Mesendoderm (in vitro differentiated cells): ENCODE results near the gene FBXL17.

Experiments
- DNase-seq: peaks from one replicate; pipeline ENCODE4 v3.0.0; 2013
- H2AK5ac ChIP-seq: 2 replicates; pipeline ENCODE4 v1.6.1; 2013; ENCODE audit warnings: low read length, inconsistent platforms
- H2BK120ac ChIP-seq: 2 replicates; pipeline ENCODE4 v1.6.1; 2013; ENCODE audit warnings: low read depth, mild to moderate bottlenecking, low read length, moderate library complexity, mixed read lengths
- H2BK15ac ChIP-seq: replicated peaks from 2 replicates; pipeline ENCODE4 v1.6.1; 2013; ENCODE audit warnings: low read depth, mild to moderate bottlenecking, moderate library complexity
- H2BK5ac ChIP-seq: 2 replicates; pipeline ENCODE4 v1.6.1; 2013; ENCODE audit warnings: low read length, inconsistent platforms
- H3K18ac ChIP-seq: 2 replicates; pipeline ENCODE4 v1.6.1; 2013; ENCODE audit warnings: mild to moderate bottlenecking, low read length, mixed read lengths
- H3K23ac ChIP-seq: one replicate; pipeline ENCODE4 v1.6.1; 2013; ENCODE audit warnings: low read length
- H3K27ac ChIP-seq: 2 replicates; pipeline ENCODE4 v1.5.1; 2013; ENCODE audit warnings: low read depth, mild to moderate bottlenecking, inconsistent platforms, low read length, moderate library complexity
- H3K27me3 ChIP-seq: 2 replicates; pipeline ENCODE4 v1.6.1; 2013; ENCODE audit warnings: low read length, control low read depth, mild to moderate bottlenecking, inconsistent platforms; ENCODE audit not compliant: insufficient read depth, poor library complexity
- H3K36me3 ChIP-seq: 2 replicates; pipeline ENCODE4 v1.6.1; 2013; ENCODE audit warnings: low read length, inconsistent platforms; ENCODE audit not compliant: control insufficient read depth, insufficient read depth
- H3K4ac ChIP-seq: one replicate; pipeline ENCODE4 v1.6.1; 2013; ENCODE audit warnings: low read depth, mild to moderate bottlenecking, low read length, moderate library complexity
- H3K4me1 ChIP-seq: 2 replicates; pipeline ENCODE4 v1.6.1; 2013; ENCODE audit warnings: low read depth, low read length, inconsistent platforms; ENCODE audit not compliant: control insufficient read depth
- H3K4me2 ChIP-seq: 2 replicates; pipeline ENCODE4 v1.6.1; 2013; ENCODE audit warnings: low read length
- H3K4me3 ChIP-seq: 2 replicates; pipeline ENCODE4 v1.5.1; 2013; ENCODE audit warnings: mild to moderate bottlenecking, low read length
- H3K56ac ChIP-seq: one replicate; pipeline ENCODE4 v1.6.1; 2013; ENCODE audit warnings: low read length
- H3K79me1 ChIP-seq: 2 replicates; pipeline ENCODE4 v1.6.1; 2013; ENCODE audit warnings: low read length, inconsistent platforms
- H3K79me2 ChIP-seq: 2 replicates; pipeline ENCODE4 v1.6.1; 2013; ENCODE audit warnings: mild to moderate bottlenecking, low read length; ENCODE audit not compliant: control insufficient read depth, insufficient read depth
- H3K9ac ChIP-seq: 2 replicates; pipeline ENCODE4 v1.6.1; 2013; ENCODE audit warnings: low read length, inconsistent platforms
- H4K5ac ChIP-seq: one replicate; pipeline ENCODE4 v1.6.1; 2013; ENCODE audit warnings: low read length
- H4K8ac ChIP-seq: one replicate; pipeline ENCODE4 v1.6.1; 2013; ENCODE audit warnings: low read depth, mild to moderate bottlenecking, control low read depth, low read length, moderate library complexity
- WGBS: extraction: QIAGEN DNeasy Blood & Tissue Kit; methylation state at CpG from one replicate; pipeline ENCODE4 v1.1.7; 2013; ENCODE audit warnings: low lambda C conversion rate, missing lambda C conversion rate; ENCODE audit not compliant: insufficient coverage; ENCODE audit errors: extremely low coverage; 5-methylcytosine and 5-hydroxymethylcytosine counted together

FBXL17 gene

GRCh38 chr5:107958861-107959260 lies 423.0 kb downstream of the FBXL17 start:
- no peaks in the 10 kb centered on the region for H3K27me3 ChIP-seq

GRCh38 chr5:107958432-107958831 lies 423.5 kb downstream of the FBXL17 start:
- no peak overlapping the region for H4K8ac ChIP-seq
- no peaks in the 10 kb centered on the region for H3K79me1 ChIP-seq
- no peak overlapping the region for H3K18ac ChIP-seq
- H3K36me3 ChIP-seq = no peaks in the 10 kb centered on the region
- H2BK120ac ChIP-seq = no peak overlapping the region
- no peak overlapping the region for H2BK5ac ChIP-seq
- DNase-seq = no peak
- WGBS = no CpG with 5 or more reads among the region's 3 CpGs
- H3K9ac ChIP-seq = no peak overlapping the region
- no peak overlapping the region for H3K4ac ChIP-seq
- no peak overlapping the region for H3K27ac ChIP-seq
- H3K27me3 ChIP-seq = no peaks in the 10 kb centered on the region
- no peaks in the 10 kb centered on the region for H3K4me1 ChIP-seq
- H3K79me2 ChIP-seq = no peaks in the 10 kb centered on the region
- no peak overlapping the region for H2AK5ac ChIP-seq
- no peak overlapping the region for H4K5ac ChIP-seq
- H2BK15ac ChIP-seq = no peak overlapping the region
- H3K4me3 ChIP-seq = no peak overlapping the region
- no peak overlapping the region for H3K56ac ChIP-seq
- no peak overlapping the region for H3K4me2 ChIP-seq
- H3K23ac ChIP-seq = no peak overlapping the region

More at GRCh38 chr5:107958861-107959260, 423.0 kb downstream of the FBXL17 start:
- Histone ChIP-seq H3K9ac (no peak overlapping the region), H2BK120ac (no peak overlapping the region), H3K18ac (no peak overlapping the region), H2BK15ac (no peak overlapping the region), H3K4ac (no peak overlapping the region), H3K79me1 (no peaks in the 10 kb centered on the region), H3K4me2 (no peak overlapping the region), H3K23ac (no peak overlapping the region), H3K27ac (no peak overlapping the region), H3K36me3 (no peaks in the 10 kb centered on the region), H4K5ac (no peak overlapping the region), H3K79me2 (no peaks in the 10 kb centered on the region), H3K4me1 (no peaks in the 10 kb centered on the region), H2BK5ac (no peak overlapping the region), H3K4me3 (no peak overlapping the region), H4K8ac (no peak overlapping the region), H2AK5ac (no peak overlapping the region), H3K56ac (no peak overlapping the region)
- DNase-seq = no peak
- no CpG with 5 or more reads among the region's 3 CpGs for WGBS

GRCh38 chr5:107957051-107957450 lies 424.8 kb downstream of the FBXL17 start:
- Histone ChIP-seq H3K79me1 (no peaks in the 10 kb centered on the region), H3K27me3 (no peaks in the 10 kb centered on the region), H3K9ac (no peak overlapping the region), H3K4me2 (no peak overlapping the region), H2BK5ac (no peak overlapping the region), H3K36me3 (no peaks in the 10 kb centered on the region), H3K4me1 (no peaks in the 10 kb centered on the region), H3K79me2 (no peaks in the 10 kb centered on the region), H2BK120ac (no peak overlapping the region), H2AK5ac (no peak overlapping the region), H3K27ac (no peak overlapping the region), H3K4me3 (no peak overlapping the region), H3K18ac (no peak overlapping the region), H2BK15ac (no peak overlapping the region), H4K8ac (no peak overlapping the region), H3K23ac (no peak overlapping the region), H3K56ac (no peak overlapping the region), H4K5ac (no peak overlapping the region), H3K4ac (no peak overlapping the region)
- DNase-seq = no peak
- WGBS = no CpG with 5 or more reads among the region's 3 CpGs

- H3K27me3 ChIP-seq = no peaks in the 10 kb centered on the region
- H3K23ac ChIP-seq = no peak overlapping the region
- no peaks in the 10 kb centered on the region for H3K4me1 ChIP-seq
- H4K5ac ChIP-seq = no peak overlapping the region
- no peak overlapping the region for H2BK5ac ChIP-seq
- no peak overlapping the region for H3K4ac ChIP-seq
- no peak overlapping the region for H2AK5ac ChIP-seq
- H3K4me2 ChIP-seq = no peak overlapping the region
- no peak overlapping the region for H3K27ac ChIP-seq
- H3K4me3 ChIP-seq = no peak overlapping the region
- H4K8ac ChIP-seq = no peak overlapping the region
- peak; percentile 46 for DNase-seq
- no peak overlapping the region for H3K56ac ChIP-seq
- H3K36me3 ChIP-seq = no peaks in the 10 kb centered on the region
- no peak overlapping the region for H3K18ac ChIP-seq
- H3K79me2 ChIP-seq = no peaks in the 10 kb centered on the region
- H3K9ac ChIP-seq = no peak overlapping the region
- no CpG with 5 or more reads among the region's 3 CpGs for WGBS
- H2BK15ac ChIP-seq = peak overlapping the region; percentile 74
- no peak overlapping the region for H2BK120ac ChIP-seq
- no peaks in the 10 kb centered on the region for H3K79me1 ChIP-seq
Observed at GRCh38 chr5:107955321-107955720, 426.6 kb downstream of the FBXL17 start.

- Histone ChIP-seq H3K27me3 (no peaks in the 10 kb centered on the region), H3K4me2 (no peak overlapping the region), H3K4ac (no peak overlapping the region), H3K79me2 (no peaks in the 10 kb centered on the region), H4K5ac (no peak overlapping the region), H2BK120ac (no peak overlapping the region), H3K36me3 (no peaks in the 10 kb centered on the region), H4K8ac (no peak overlapping the region), H3K4me1 (no peaks in the 10 kb centered on the region), H2BK5ac (no peak overlapping the region), H3K18ac (no peak overlapping the region), H3K27ac (no peak overlapping the region), H3K79me1 (no peaks in the 10 kb centered on the region), H3K9ac (no peak overlapping the region), H2AK5ac (no peak overlapping the region), H3K4me3 (no peak overlapping the region), H2BK15ac (no peak overlapping the region), H3K23ac (no peak overlapping the region), H3K56ac (no peak overlapping the region)
- no peak for DNase-seq
Observed at GRCh38 chr5:107954254-107954653, 427.6 kb downstream of the FBXL17 start.

- no peak overlapping the region for H3K4me3 ChIP-seq
- no peak overlapping the region for H2BK15ac ChIP-seq
- no peak overlapping the region for H3K4me2 ChIP-seq
- H3K27ac ChIP-seq = no peak overlapping the region
- no peak overlapping the region for H3K9ac ChIP-seq
- WGBS = 100% methylated on average over 1 of the region's 4 CpGs
- DNase-seq = no peak
- no peaks in the 10 kb centered on the region for H3K4me1 ChIP-seq
- no peak overlapping the region for H3K56ac ChIP-seq
- no peaks in the 10 kb centered on the region for H3K79me1 ChIP-seq
- no peak overlapping the region for H3K23ac ChIP-seq
- H4K8ac ChIP-seq = no peak overlapping the region
- H2BK5ac ChIP-seq = no peak overlapping the region
- H4K5ac ChIP-seq = no peak overlapping the region
- H2AK5ac ChIP-seq = no peak overlapping the region
- no peaks in the 10 kb centered on the region for H3K79me2 ChIP-seq
- no peaks in the 10 kb centered on the region for H3K36me3 ChIP-seq
- H3K18ac ChIP-seq = no peak overlapping the region
- H3K4ac ChIP-seq = no peak overlapping the region
- no peaks in the 10 kb centered on the region for H3K27me3 ChIP-seq
- H2BK120ac ChIP-seq = no peak overlapping the region
Observed at GRCh38 chr5:107952450-107952849, 429.4 kb downstream of the FBXL17 start.
